ENCODE results near the gene LOXL4. TPM values are rescaled to one million over a fixed set of nuclear protein-coding genes. Genes with fewer than 3 reads are reported as not detected.

The LOXL4 gene
- total and polyA plus RNA-seq, 2 donors from 2014 or later = 3.4 to 15.1 TPM

- no peak for DNase-seq
- no peak overlapping the region for H3K9ac ChIP-seq (ENCODE audit: low read length in 3 of 3)
- H3K4me1 ChIP-seq (ENCODE audit: control insufficient read depth in 2 of 3, insufficient read depth in 2 of 3, low read depth in 1 of 3, low read length in 3 of 3) = no peaks in the 10 kb centered on the region
- TF ChIP-seq CTCF (IDR thresholded peaks at IDR 0.05; ENCODE audit: borderline replicate concordance, extremely low read depth, insufficient read depth) = no peak
- H3K36me3 ChIP-seq (ENCODE audit: control insufficient read depth in 2 of 3, insufficient read depth in 3 of 3, low read length in 3 of 3) = no peaks in the 10 kb centered on the region
- no peak overlapping the region for H3K27ac ChIP-seq (ENCODE audit: low read depth in 2 of 2, low read length in 2 of 2)
- intact Hi-C loops (cut with DNase I) = no loop called here
- FAIRE-seq = no peak
- no peak overlapping the region for H3K4me3 ChIP-seq (ENCODE audit: low read length in 3 of 3)
- H3K9me3 ChIP-seq (ENCODE audit: control insufficient read depth in 2 of 3, insufficient read depth in 1 of 3, low read length in 3 of 3) = no peaks in the 10 kb centered on the region
- no peaks in the 10 kb centered on the region for H3K27me3 ChIP-seq (ENCODE audit: control insufficient read depth, insufficient read depth, low read length)
These were observed 46.7 kb upstream of the LOXL4 start for GRCh38 chr10:98314532-98315284.

- Histone ChIP-seq H3K9ac (ENCODE audit: low read length in 3 of 3) (no peak overlapping the region), H3K4me3 (ENCODE audit: low read length in 3 of 3) (no peak overlapping the region), H3K9me3 (ENCODE audit: control insufficient read depth in 2 of 3, insufficient read depth in 1 of 3, low read length in 3 of 3) (no peaks in the 10 kb centered on the region), H3K36me3 (ENCODE audit: control insufficient read depth in 2 of 3, insufficient read depth in 3 of 3, low read length in 3 of 3) (no peaks in the 10 kb centered on the region), H3K27me3 (ENCODE audit: control insufficient read depth, insufficient read depth, low read length) (no peaks in the 10 kb centered on the region), H3K27ac (ENCODE audit: low read depth in 2 of 2, low read length in 2 of 2) (no peak overlapping the region), H3K4me1 (ENCODE audit: control insufficient read depth in 2 of 3, insufficient read depth in 2 of 3, low read depth in 1 of 3, low read length in 3 of 3) (no peaks in the 10 kb centered on the region)
- no peak for TF ChIP-seq CTCF (IDR thresholded peaks at IDR 0.05; ENCODE audit: borderline replicate concordance, extremely low read depth, insufficient read depth)
- intact Hi-C loops (cut with DNase I) = no loop called here
- FAIRE-seq (no peak), DNase-seq (no peak)
These were observed 45.6 kb upstream of the LOXL4 start for GRCh38 chr10:98313598-98313997.

GRCh38 chr10:98312822-98313221, 44.8 kb upstream of the LOXL4 start:
- Histone ChIP-seq H3K36me3 (ENCODE audit: control insufficient read depth in 2 of 3, insufficient read depth in 3 of 3, low read length in 3 of 3) (no peaks in the 10 kb centered on the region), H3K9ac (ENCODE audit: low read length in 3 of 3) (no peak overlapping the region), H3K27me3 (ENCODE audit: control insufficient read depth, insufficient read depth, low read length) (no peaks in the 10 kb centered on the region), H3K27ac (ENCODE audit: low read depth in 2 of 2, low read length in 2 of 2) (no peak overlapping the region), H3K4me1 (ENCODE audit: control insufficient read depth in 2 of 3, insufficient read depth in 2 of 3, low read depth in 1 of 3, low read length in 3 of 3) (no peaks in the 10 kb centered on the region), H3K9me3 (ENCODE audit: control insufficient read depth in 2 of 3, insufficient read depth in 1 of 3, low read length in 3 of 3) (no peaks in the 10 kb centered on the region), H3K4me3 (ENCODE audit: low read length in 3 of 3) (no peak overlapping the region)
- intact Hi-C loops (cut with DNase I) = no loop called here
- FAIRE-seq (no peak), DNase-seq (no peak)
- no peak for TF ChIP-seq CTCF (IDR thresholded peaks at IDR 0.05; ENCODE audit: borderline replicate concordance, extremely low read depth, insufficient read depth)

GRCh38 chr10:98312349-98312748, 44.4 kb upstream of the LOXL4 start:
- H3K27me3 ChIP-seq (ENCODE audit: control insufficient read depth, insufficient read depth, low read length) = no peaks in the 10 kb centered on the region
- H3K36me3 ChIP-seq (ENCODE audit: control insufficient read depth in 2 of 3, insufficient read depth in 3 of 3, low read length in 3 of 3) = no peaks in the 10 kb centered on the region
- no peak overlapping the region for H3K9ac ChIP-seq (ENCODE audit: low read length in 3 of 3)
- no peaks in the 10 kb centered on the region for H3K4me1 ChIP-seq (ENCODE audit: control insufficient read depth in 2 of 3, insufficient read depth in 2 of 3, low read depth in 1 of 3, low read length in 3 of 3)
- FAIRE-seq (no peak), DNase-seq (no peak)
- no peak overlapping the region for H3K27ac ChIP-seq (ENCODE audit: low read depth in 2 of 2, low read length in 2 of 2)
- H3K4me3 ChIP-seq (ENCODE audit: low read length in 3 of 3) = no peak overlapping the region
- H3K9me3 ChIP-seq (ENCODE audit: control insufficient read depth in 2 of 3, insufficient read depth in 1 of 3, low read length in 3 of 3) = no peaks in the 10 kb centered on the region
- no peak for TF ChIP-seq CTCF (IDR thresholded peaks at IDR 0.05; ENCODE audit: borderline replicate concordance, extremely low read depth, insufficient read depth)
- intact Hi-C loops (cut with DNase I) = no loop called here

All from kidney (tissue), 14 donors.